22Rv1 (cell line): ENCODE measurements around the gene HAPSTR1.

Experiments
- CTCF ChIP-seq: fragments of 450-650 bp; IDR thresholded peaks from 2 replicates; pipeline ENCODE4 v1.5.1; 2017; ENCODE audit warnings: mild to moderate bottlenecking
- ZFX ChIP-seq: fragments of 450-650 bp; IDR thresholded peaks from 2 replicates; pipeline ENCODE4 v1.6.1; 2017; ENCODE audit warnings: antibody characterized with exemption, borderline replicate concordance

- TF ChIP-seq CTCF (no peak), ZFX (no peak)
Measured at GRCh38 chr16:9102379-9102778, 10.9 kb downstream of the HAPSTR1 start.
